ENCODE data around the gene FKBP8. TPM values are rescaled to one million over a fixed set of nuclear protein-coding genes. Genes with fewer than 3 reads are reported as not detected.

FKBP8 gene
- polyA plus RNA-seq, 3 donors = 78.0 to 159 (median 81.2) TPM

DNA sequence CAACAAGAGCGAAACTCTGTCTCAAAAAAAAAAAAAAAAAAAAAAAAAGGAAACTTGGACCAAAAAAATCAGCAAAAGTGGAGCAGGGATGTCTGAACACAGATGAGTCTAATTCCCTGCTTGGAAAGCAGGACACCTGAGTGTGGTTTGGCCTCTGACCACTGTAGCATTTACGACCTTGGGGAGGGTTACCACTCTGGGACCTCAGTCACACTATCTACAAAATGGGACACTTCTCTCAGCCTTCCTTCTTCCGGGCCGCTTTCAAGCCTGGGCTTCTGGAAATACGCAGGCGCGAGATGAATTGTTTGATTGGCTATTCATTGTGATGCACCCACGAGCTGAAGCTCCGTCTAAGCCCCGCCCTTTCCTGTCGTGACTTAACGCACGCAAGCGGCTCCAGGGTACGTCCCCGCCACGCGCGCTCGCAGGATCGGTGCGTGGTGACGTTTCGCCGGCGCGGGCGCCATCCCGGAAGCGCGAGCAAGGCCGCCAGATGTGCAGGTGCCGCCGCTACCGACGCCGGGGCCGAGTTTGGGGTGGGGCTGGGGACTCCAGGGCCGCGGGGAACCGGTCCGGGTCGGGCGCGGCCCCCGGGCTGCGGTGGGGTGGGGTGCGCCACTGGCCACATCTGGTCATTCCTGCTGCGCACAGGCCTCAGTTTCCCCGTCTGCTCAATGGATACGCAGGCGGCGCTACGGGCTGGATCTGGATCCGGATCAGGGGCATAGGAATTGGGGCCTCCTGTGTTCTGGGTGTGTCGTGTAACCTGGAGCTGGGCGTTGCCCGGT, 14.2 kb upstream of the FKBP8 start, which contains the start of gene KXD1:
Gene KXD1 (plus strand): TSS at position 460 of the 791 bp plus-strand sequence. CDS start 4,187 bp downstream, outside the sequence.
- H3K9me3 ChIP-seq (replicated peaks in 1 of 2; ENCODE audit: control insufficient read depth in 1 of 2, insufficient read depth in 1 of 2, low read length in 2 of 2) = no peaks in the 10 kb centered on the region
- peaks cover 16% of the 10 kb centered on the region for H3K4me1 Mint-ChIP-seq
- peaks cover 14 to 17% of the 10 kb centered on the region in 2 donors for H3K4me1 ChIP-seq (ENCODE audit: control insufficient read depth in 1 of 2, insufficient read depth in 2 of 2, low read length in 2 of 2)
- no peaks in the 10 kb centered on the region for H4K20me1 ChIP-seq (ENCODE audit: insufficient read depth, low read length)
- peak; percentile 99 to 100 (median 100) for DNase-seq
- H3K4me3 Mint-ChIP-seq = peak within 1 kb of the TSS; percentile 88 to 90
- H3K79me2 ChIP-seq (ENCODE audit: insufficient read depth, low read length) = peaks cover 38% of the 10 kb centered on the region
- WGBS (ENCODE audit: insufficient coverage) = 2% methylated on average over 55 of the region's 58 CpGs
- H2AFZ ChIP-seq (ENCODE audit: insufficient read depth, low read depth, low read length, poor library complexity, severe bottlenecking) = peak within 1 kb of the TSS; percentile 68
- H3K36me3 ChIP-seq (replicated peaks in 1 of 2; ENCODE audit: control insufficient read depth in 1 of 2, insufficient read depth in 2 of 2, low read length in 2 of 2) = peaks cover 11 to 13% of the 10 kb centered on the region in 2 donors
- no peaks in the 10 kb centered on the region for H3K27me3 ChIP-seq (ENCODE audit: control insufficient read depth in 2 of 2, insufficient read depth in 2 of 2, low read length in 2 of 2)
- TF ChIP-seq, protein P1, sequence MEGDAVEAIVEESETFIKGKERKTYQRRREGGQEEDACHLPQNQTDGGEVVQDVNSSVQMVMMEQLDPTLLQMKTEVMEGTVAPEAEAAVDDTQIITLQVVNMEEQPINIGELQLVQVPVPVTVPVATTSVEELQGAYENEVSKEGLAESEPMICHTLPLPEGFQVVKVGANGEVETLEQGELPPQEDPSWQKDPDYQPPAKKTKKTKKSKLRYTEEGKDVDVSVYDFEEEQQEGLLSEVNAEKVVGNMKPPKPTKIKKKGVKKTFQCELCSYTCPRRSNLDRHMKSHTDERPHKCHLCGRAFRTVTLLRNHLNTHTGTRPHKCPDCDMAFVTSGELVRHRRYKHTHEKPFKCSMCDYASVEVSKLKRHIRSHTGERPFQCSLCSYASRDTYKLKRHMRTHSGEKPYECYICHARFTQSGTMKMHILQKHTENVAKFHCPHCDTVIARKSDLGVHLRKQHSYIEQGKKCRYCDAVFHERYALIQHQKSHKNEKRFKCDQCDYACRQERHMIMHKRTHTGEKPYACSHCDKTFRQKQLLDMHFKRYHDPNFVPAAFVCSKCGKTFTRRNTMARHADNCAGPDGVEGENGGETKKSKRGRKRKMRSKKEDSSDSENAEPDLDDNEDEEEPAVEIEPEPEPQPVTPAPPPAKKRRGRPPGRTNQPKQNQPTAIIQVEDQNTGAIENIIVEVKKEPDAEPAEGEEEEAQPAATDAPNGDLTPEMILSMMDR (IDR thresholded peaks at IDR 0.05) = no peak
- H3K9me3 Mint-ChIP-seq = no peaks in the 10 kb centered on the region
- peak within 1 kb of the TSS; percentile 69 to 97 for H3K27ac ChIP-seq (ENCODE audit: low read depth in 1 of 2, low read length in 2 of 2)
- peak within 1 kb of the TSS; percentile 75 to 96 (median 95) for H3K4me3 ChIP-seq (replicated peaks in 1 of 3; ENCODE audit: low read depth in 2 of 3, low read length in 3 of 3)
- peak within 1 kb of the TSS; percentile 93 to 97 (median 95) for H3K27ac Mint-ChIP-seq
- peaks cover 11 to 13% of the 10 kb centered on the region in 2 donors for H3K36me3 Mint-ChIP-seq
- intact Hi-C loops (cut with micrococcal nuclease) = loop anchor here (1.0 to 5.0 kb wide), 4 partner anchors 13 to 35 kb away; partner anchors contain the start of genes ELL (in 2 of the 2) and UBA52 (in 1 of the 2)
- H3K27me3 Mint-ChIP-seq (ENCODE audit: low read depth in 3 of 3) = peaks cover 0 to 3% (median 0%) of the 10 kb centered on the region in 3 donors
- H3K9ac ChIP-seq (ENCODE audit: insufficient read depth, low read length, poor library complexity, severe bottlenecking) = peak within 1 kb of the TSS; percentile 95
- H3K4me2 ChIP-seq (replicated peaks; ENCODE audit: extremely low read depth, low read length, poor library complexity, severe bottlenecking) = peak within 1 kb of the TSS; percentile 100

DNA sequence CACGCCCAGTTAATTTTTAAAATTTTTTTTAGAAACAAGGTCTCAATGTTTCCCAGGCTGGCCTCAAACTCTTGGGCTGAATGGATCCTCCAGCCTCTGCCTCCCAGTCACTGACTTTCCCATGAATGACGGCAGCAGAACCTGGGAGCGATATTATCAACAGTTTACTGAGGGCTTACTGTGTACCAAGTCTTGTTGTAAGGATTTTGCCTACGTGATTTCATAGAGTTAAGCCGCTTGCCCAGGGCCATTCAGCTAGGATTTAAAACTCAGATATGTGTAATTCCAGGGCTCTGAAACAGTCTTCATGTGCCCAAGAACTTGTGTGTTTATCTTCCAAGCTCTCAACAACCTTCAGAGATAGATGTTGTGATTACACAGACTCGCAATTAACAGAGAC, 8.3 kb upstream of the FKBP8 start:
- H3K4me1 ChIP-seq (ENCODE audit: control insufficient read depth in 1 of 2, insufficient read depth in 2 of 2, low read length in 2 of 2) = no peaks in the 10 kb centered on the region
- H3K27me3 Mint-ChIP-seq (ENCODE audit: low read depth in 3 of 3) = peaks cover 4 to 9% (median 7%) of the 10 kb centered on the region in 3 donors
- intact Hi-C loops (cut with micrococcal nuclease) = no loop called here
- DNase-seq = no peak
- peak overlapping the region; percentile 13 for H2AFZ ChIP-seq (ENCODE audit: insufficient read depth, low read depth, low read length, poor library complexity, severe bottlenecking)
- no peaks in the 10 kb centered on the region for H4K20me1 ChIP-seq (ENCODE audit: insufficient read depth, low read length)
- no peak overlapping the region for H3K4me3 Mint-ChIP-seq
- 85% methylated on average over 5 of the region's 6 CpGs for WGBS (ENCODE audit: insufficient coverage)
- H3K4me1 Mint-ChIP-seq = no peaks in the 10 kb centered on the region
- H3K9me3 ChIP-seq (replicated peaks in 1 of 2; ENCODE audit: control insufficient read depth in 1 of 2, insufficient read depth in 1 of 2, low read length in 2 of 2) = no peaks in the 10 kb centered on the region
- no peak overlapping the region for H3K4me2 ChIP-seq (replicated peaks; ENCODE audit: extremely low read depth, low read length, poor library complexity, severe bottlenecking)
- no peak overlapping the region for H3K27ac Mint-ChIP-seq
- no peaks in the 10 kb centered on the region for H3K9me3 Mint-ChIP-seq
- no peak overlapping the region for H3K9ac ChIP-seq (ENCODE audit: insufficient read depth, low read length, poor library complexity, severe bottlenecking)
- no peaks in the 10 kb centered on the region for H3K36me3 Mint-ChIP-seq
- H3K27ac ChIP-seq (ENCODE audit: low read depth in 1 of 2, low read length in 2 of 2) = no peak overlapping the region
- H3K36me3 ChIP-seq (replicated peaks in 1 of 2; ENCODE audit: control insufficient read depth in 1 of 2, insufficient read depth in 2 of 2, low read length in 2 of 2) = no peaks in the 10 kb centered on the region
- no peak overlapping the region for H3K4me3 ChIP-seq (replicated peaks in 1 of 3; ENCODE audit: low read depth in 2 of 3, low read length in 3 of 3)
- H3K79me2 ChIP-seq (ENCODE audit: insufficient read depth, low read length) = no peaks in the 10 kb centered on the region
- H3K27me3 ChIP-seq (ENCODE audit: control insufficient read depth in 2 of 2, insufficient read depth in 2 of 2, low read length in 2 of 2) = no peaks in the 10 kb centered on the region
- TF ChIP-seq, protein P1 (IDR thresholded peaks at IDR 0.05) = no peak
